Adrenal gland (tissue), 12 donors: ENCODE results near the gene FAM174C. TPM values are rescaled to one million over a fixed set of nuclear protein-coding genes. Genes with fewer than 3 reads are reported as not detected.
"Not testable (repeated sequence)": the region's sequence is repeated elsewhere in the genome, so short reads cannot be mapped to it uniquely, and the experiment has no call there.

Experiments
- DNase-seq, 7 donors: peaks; one replicate each; pipeline ENCODE4 v3.0.0-alpha.2; 2019 to 2020
- H3K27ac ChIP-seq, 5 donors: fragments of 200-600 bp; sonication (generic) in 4 of 5; 1 replicate in 3 of 5; 2 replicates in 2 of 5; pipeline versions ENCODE4 v1.5.1 to v1.8.0; 2016 to 2020; ENCODE audit warnings: mild to moderate bottlenecking in 1 of 5
- H3K27me3 ChIP-seq: fragments of 200-600 bp; 2 replicates; pipeline ENCODE4 v1.8.0; 2021
- H3K36me3 ChIP-seq, 2 donors: fragments of 200-600 bp; replicated peaks in 1 of 2; 1 replicate in 1 of 2; 2 replicates in 1 of 2; pipeline versions ENCODE4 v1.5.1 to v1.8.0; 2018 to 2022
- H3K4me1 ChIP-seq, 2 donors: fragments of 200-600 bp; replicated peaks in 1 of 2; 1 replicate in 1 of 2; 2 replicates in 1 of 2; pipeline versions ENCODE4 v1.5.1 to v1.8.0; 2018 to 2021
- H3K4me3 ChIP-seq, 4 donors: fragments of 200-600 bp; sonication (generic) in 3 of 4; one replicate each; pipeline ENCODE4 v1.5.1; 2016 to 2018
- H3K9me3 ChIP-seq, 3 donors: fragments of 200-600 bp; sonication (generic) in 1 of 3; replicated peaks in 1 of 3; 1 replicate in 2 of 3; 2 replicates in 1 of 3; pipeline versions ENCODE4 v1.5.1 to v1.8.0; 2016 to 2021
- CTCF ChIP-seq, 6 experiments: fragments of 450-650 bp in 4 of 6; fragments of 200-600 bp in 2 of 6; sonication (generic) in 1 of 6; IDR thresholded peaks; 1 replicate in 5 of 6; 2 replicates in 1 of 6; pipeline versions ENCODE4 v1.5.1 to v1.8.0; 2016 to 2021; ENCODE audit warnings: antibody characterized with exemption in 6 of 6, mild to moderate bottlenecking in 2 of 6, moderate library complexity in 1 of 6
- POLR2A ChIP-seq, 2 donors: fragments of 450-650 bp; IDR thresholded peaks; one replicate each; pipeline ENCODE4 v1.6.1; 2017; ENCODE audit warnings: antibody characterized with exemption in 2 of 2, mild to moderate bottlenecking in 2 of 2, moderate library complexity in 1 of 2
- WGBS, 4 donors: extraction: QIAGEN DNeasy Blood & Tissue Kit in 2 of 4; methylation state at CpG; one replicate each; pipeline versions ENCODE4 v1.1.5 to v1.1.7; 2013 to 2017; 5-methylcytosine and 5-hydroxymethylcytosine counted together
- intact Hi-C, 2 donors: fragments of 100-400 bp; cut with DNase I; formaldehyde crosslinking; loops; one replicate each; pipeline versions ENCODE4 v1.14.1 to v1.15.0; 2022 to 2023
- polyA plus RNA-seq, 3 donors: library from polyadenylated mRNA; stranded (reverse); fragments of 200-250 nt in 2 of 3; fragments of 350-450 nt in 1 of 3; fragmentation: Illumina TruSeq in 1 of 3; extraction: RNeasy Lipid Tissue Mini Kit (QIAGEN cat#74804) in 1 of 3; gene quantifications; one replicate each; pipeline ENCODE4 v1.2.3, GENCODE V29; 2013 to 2014
- total RNA-seq, 9 donors: library from RNA; depleted of rRNA in 4 of 9; stranded (reverse); fragments of >200 nt in 4 of 9; fragments of 120-200 nt in 1 of 9; fragmentation: NEBNext Ultra II Directional in 1 of 9; extraction: Animal tissue kit (Norgen Biotek cat#: 25700) in 1 of 9; gene quantifications; one replicate each; pipeline versions ENCODE4 v1.1.0 to v1.2.4, GENCODE V29; 2013 to 2023
- donor health status: healthy with polysubstance abuse.
- donor health status: Bipolar disorder and iron deficiency.
- donor health status: DM: yes; HTN: yes; CAD: no.
- donor health status: DM: no; HTN: no; CAD: no.
- donor health status: DM: no; HTN: no; CAD: no.
- donor health status: DM: yes; HTN: yes; CAD: no.

FAM174C gene
- total and polyA plus RNA-seq, 12 donors, result 3.8 to 279 (median 86.5) TPM

GRCh38 chr19:1318678-1319471 is 43.5 kb downstream of the FAM174C start:
- H3K27ac ChIP-seq, result no peak overlapping the region
- DNase-seq, result no peak
- H3K27me3 ChIP-seq, result peaks cover 28% of the 10 kb centered on the region
- TF ChIP-seq POLR2A (IDR thresholded peaks at IDR 0.05) (no peak), CTCF (IDR thresholded peaks at IDR 0.05) (no peak)
- intact Hi-C loops, result loop anchor here in 1 of 2 donors (10.0 kb wide), 1 partner anchor 126 kb away; no protein-coding TSS in a partner anchor
- peaks cover 4 to 6% of the 10 kb centered on the region in 2 donors for H3K4me1 ChIP-seq
- H3K36me3 ChIP-seq, result no peaks in the 10 kb centered on the region
- WGBS, 4 donors, result 55 to 76% (median 61%) methylated on average over 20 to 46 of the region's 46 CpGs
- no peak overlapping the region for H3K4me3 ChIP-seq
- no peaks in the 10 kb centered on the region for H3K9me3 ChIP-seq

GRCh38 chr19:1320282-1320650 is 44.9 kb downstream of the FAM174C start:
- H3K36me3 ChIP-seq, intact Hi-C loops, H3K27ac ChIP-seq, H3K9me3 ChIP-seq, DNase-seq, H3K4me3 ChIP-seq: not testable (repeated sequence)
- peaks cover 30% of the 10 kb centered on the region for H3K27me3 ChIP-seq
- H3K4me1 ChIP-seq, result peaks cover 13 to 14% of the 10 kb centered on the region in 2 donors
- WGBS, 4 donors, result 92 to 93% (median 92%) methylated on average over 3 of the region's 3 CpGs

GRCh38 chr19:1321539-1321938 is 46.2 kb downstream of the FAM174C start:
- Histone ChIP-seq H3K36me3 (no peaks in the 10 kb centered on the region), H3K27me3 (peaks cover 17% of the 10 kb centered on the region), H3K4me1 (peaks cover 10 to 11% of the 10 kb centered on the region in 2 donors), H3K27ac (no peak overlapping the region), H3K9me3 (no peaks in the 10 kb centered on the region), H3K4me3 (no peak overlapping the region)
- intact Hi-C loops, result no loop called here
- peak in 2 of 7 donors; percentile 42 to 49 for DNase-seq
- TF ChIP-seq POLR2A (IDR thresholded peaks at IDR 0.05), result no peak
- no peak for TF ChIP-seq CTCF (IDR thresholded peaks at IDR 0.05)
- WGBS, 4 donors, result 40 to 51% (median 49%) methylated on average over 3 to 9 of the region's 9 CpGs

GRCh38 chr19:1322198-1322981 is 47.1 kb downstream of the FAM174C start:
- no peak for DNase-seq
- no peaks in the 10 kb centered on the region for H3K9me3 ChIP-seq
- intact Hi-C loops, result no loop called here
- peaks cover 10 to 11% of the 10 kb centered on the region in 2 donors for H3K4me1 ChIP-seq
- WGBS, 4 donors, result 86 to 95% (median 90%) methylated on average over 12 to 16 of the region's 16 CpGs
- peaks cover 13% of the 10 kb centered on the region for H3K27me3 ChIP-seq
- TF ChIP-seq CTCF (IDR thresholded peaks at IDR 0.05) (no peak), POLR2A (IDR thresholded peaks at IDR 0.05) (no peak)
- H3K36me3 ChIP-seq, result no peaks in the 10 kb centered on the region
- no peak overlapping the region for H3K4me3 ChIP-seq
- no peak overlapping the region for H3K27ac ChIP-seq
